CD4-positive, alpha-beta memory T cell (primary cell): ENCODE data around the gene ITPRIPL2. TPM values are rescaled to one million over a fixed set of nuclear protein-coding genes. Genes with fewer than 3 reads are reported as not detected.

Experiments
- CTCF ChIA-PET: fragments of 350-600 bp; sonication (Branson Sonifier 250); formaldehyde crosslinking; loops from one replicate; lab custom pipeline; 2021; ENCODE audit warnings: inconsistent platforms; ENCODE audit not compliant: partially characterized antibody; lab: Charles Lee
- POLR2A ChIA-PET: fragments of 350-600 bp; sonication (Branson Sonifier 250); formaldehyde crosslinking; loops from one replicate; lab custom pipeline; 2021; ENCODE audit not compliant: partially characterized antibody; lab: Charles Lee
- DNase-seq, 5 donors: peaks; one replicate each; pipeline versions ENCODE4 v3.0.0 to v3.0.0-alpha.2; 2020 to 2022; ENCODE audit warnings: mixed read lengths in 1 of 5
- H3K27ac ChIP-seq: one replicate; pipeline ENCODE4 v1.7.0; 2013; ENCODE audit warnings: low read depth, low read length
- H3K27me3 ChIP-seq: 2 replicates; pipeline ENCODE4 v1.7.0; 2013; ENCODE audit warnings: mild to moderate bottlenecking, low read length, moderate library complexity; ENCODE audit not compliant: insufficient read depth
- H3K36me3 ChIP-seq: 2 replicates; pipeline ENCODE4 v1.7.0; 2013; ENCODE audit warnings: mild to moderate bottlenecking, low read length, moderate library complexity; ENCODE audit not compliant: insufficient read depth
- H3K4me1 ChIP-seq: 2 replicates; pipeline ENCODE4 v1.7.0; 2013; ENCODE audit warnings: mild to moderate bottlenecking, low read length, moderate library complexity; ENCODE audit not compliant: insufficient read depth
- H3K4me3 ChIP-seq, 2 donors: one replicate each; pipeline ENCODE4 v1.7.0; 2013; ENCODE audit warnings: low read length in 2 of 2, mild to moderate bottlenecking in 1 of 2
- H3K9me3 ChIP-seq, 2 donors: one replicate each; pipeline ENCODE4 v1.7.0; 2013; ENCODE audit warnings: low read length in 2 of 2, control low read depth in 1 of 2; ENCODE audit not compliant: control insufficient read depth in 1 of 2
- H3K27ac Mint-ChIP-seq, 7 donors: one replicate each; pipeline ENCODE4 v1.8.0; 2020 to 2021; ENCODE audit warnings: mixed read lengths in 7 of 7, mild to moderate bottlenecking in 6 of 7, inconsistent platforms in 3 of 7, moderate library complexity in 3 of 7
- H3K27me3 Mint-ChIP-seq, 2 donors: one replicate each; pipeline ENCODE4 v1.8.0; 2020 to 2021; ENCODE audit warnings: mixed read lengths in 2 of 2
- H3K36me3 Mint-ChIP-seq, 2 donors: one replicate each; pipeline ENCODE4 v1.8.0; 2020 to 2021; ENCODE audit warnings: mixed read lengths in 2 of 2, inconsistent platforms in 1 of 2, mild to moderate bottlenecking in 1 of 2
- H3K4me1 Mint-ChIP-seq, 4 donors: one replicate each; pipeline ENCODE4 v1.8.0; 2020 to 2021; ENCODE audit warnings: mixed read lengths in 4 of 4, mild to moderate bottlenecking in 1 of 4
- H3K4me3 Mint-ChIP-seq, 8 donors: one replicate each; pipeline ENCODE4 v1.8.0; 2020 to 2021; ENCODE audit warnings: mixed read lengths in 8 of 8, mild to moderate bottlenecking in 7 of 8, moderate library complexity in 6 of 8, inconsistent platforms in 3 of 8
- H3K9me3 Mint-ChIP-seq, 8 donors: one replicate each; pipeline ENCODE4 v1.8.0; 2020 to 2021; ENCODE audit warnings: mixed read lengths in 8 of 8, mild to moderate bottlenecking in 5 of 8, inconsistent platforms in 3 of 8, moderate library complexity in 1 of 8
- intact Hi-C: fragments of 100-400 bp; cut with micrococcal nuclease; formaldehyde crosslinking; loops from one replicate; pipeline ENCODE4 v1.15.1; 2023
- polyA plus RNA-seq, 2 donors: library from polyadenylated mRNA; unstranded; fragments of 300-500 nt; fragmentation: Illumina TruSeq; gene quantifications; one replicate each; pipeline ENCODE4 v1.2.3, GENCODE V29; 2021
- total RNA-seq, 2 experiments: library from RNA; stranded (reverse); gene quantifications; one replicate each; pipeline ENCODE4 v1.2.3, GENCODE V29; 2021

The ITPRIPL2 gene
- total and polyA plus RNA-seq, 4 experiments from 2014 or later = 0.34 to 2.2 (median 0.95) TPM

DNA sequence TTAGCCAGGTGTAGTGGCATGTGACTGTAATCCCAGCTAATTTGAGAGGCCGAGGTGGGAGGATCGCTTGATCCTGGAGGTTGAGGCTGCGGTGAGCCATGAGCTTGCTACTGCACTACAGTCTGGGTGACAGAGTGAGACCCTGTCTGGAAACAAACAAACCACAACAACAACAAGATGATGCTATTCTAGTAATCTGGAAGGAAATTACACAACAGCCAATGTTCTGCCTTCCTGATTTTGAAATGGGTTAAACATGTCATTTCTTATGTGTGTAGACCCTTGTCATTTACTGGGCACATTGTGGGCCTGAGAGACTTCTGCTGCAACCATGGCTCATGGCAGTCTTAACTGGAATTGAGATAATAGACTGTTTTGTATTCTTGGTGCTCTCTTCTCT lies 40.4 kb upstream of the ITPRIPL2 start:
- Mint-ChIP-seq H3K27me3 (no peaks in the 10 kb centered on the region), H3K27ac (peak overlapping the region in 1 of 7 donors; percentile 30), H3K4me3 (no peak overlapping the region), H3K4me1 (peaks cover 0 to 9% (median 5%) of the 10 kb centered on the region in 4 donors), H3K9me3 (no peaks in the 10 kb centered on the region), H3K36me3 (peaks cover 27% of the 10 kb centered on the region in 2 donors)
- Histone ChIP-seq H3K27ac (no peak overlapping the region), H3K36me3 (peaks cover 8% of the 10 kb centered on the region), H3K9me3 (no peaks in the 10 kb centered on the region), H3K4me3 (no peak overlapping the region), H3K27me3 (no peaks in the 10 kb centered on the region), H3K4me1 (peaks cover 7% of the 10 kb centered on the region)
- no peak for DNase-seq
- ChIA-PET POLR2A (no interaction called here), CTCF (interaction anchor here (2.9 kb wide), 1 partner anchor 13 kb away, joined by 10 read pairs; no protein-coding TSS in a partner anchor)
- intact Hi-C loops = no loop called here

DNA sequence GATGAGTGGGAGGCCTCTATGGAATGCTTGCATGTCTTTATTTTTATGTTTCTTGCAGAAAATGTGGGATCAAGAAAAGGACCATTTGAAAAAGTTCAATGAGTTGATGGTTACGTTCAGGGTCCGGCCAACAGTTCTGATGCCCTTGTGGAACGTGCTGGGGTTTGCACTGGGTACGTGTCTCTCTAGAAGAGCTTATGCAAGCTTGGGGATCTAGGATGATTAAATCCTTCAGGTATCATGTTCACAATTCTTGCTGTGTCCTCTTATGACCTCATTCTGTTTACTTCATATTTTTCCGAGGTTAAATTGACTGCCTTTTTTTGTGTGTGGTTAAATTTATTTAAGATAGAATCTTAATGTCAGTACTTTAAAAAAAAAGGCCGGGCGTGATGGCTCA lies 39.9 kb upstream of the ITPRIPL2 start:
- ChIA-PET CTCF (interaction anchor here (1.3 to 2.9 kb wide), 2 partner anchors 11 to 12 kb away, joined by 3 to 10 read pairs; no protein-coding TSS in a partner anchor), POLR2A (no interaction called here)
- no peak for DNase-seq
- H3K4me1 ChIP-seq = peaks cover 2% of the 10 kb centered on the region
- H3K4me3 ChIP-seq = no peak overlapping the region
- intact Hi-C loops = no loop called here
- H3K9me3 ChIP-seq = no peaks in the 10 kb centered on the region
- Mint-ChIP-seq H3K27ac (peak overlapping the region in 1 of 7 donors; percentile 30), H3K4me3 (peak overlapping the region in 1 of 8 donors; percentile 28), H3K9me3 (no peaks in the 10 kb centered on the region), H3K4me1 (peaks cover 0 to 8% (median 4%) of the 10 kb centered on the region in 4 donors), H3K27me3 (no peaks in the 10 kb centered on the region), H3K36me3 (peaks cover 31 to 32% of the 10 kb centered on the region in 2 donors)
- H3K27me3 ChIP-seq = no peaks in the 10 kb centered on the region
- H3K36me3 ChIP-seq = peaks cover 8% of the 10 kb centered on the region
- H3K27ac ChIP-seq = no peak overlapping the region

DNA sequence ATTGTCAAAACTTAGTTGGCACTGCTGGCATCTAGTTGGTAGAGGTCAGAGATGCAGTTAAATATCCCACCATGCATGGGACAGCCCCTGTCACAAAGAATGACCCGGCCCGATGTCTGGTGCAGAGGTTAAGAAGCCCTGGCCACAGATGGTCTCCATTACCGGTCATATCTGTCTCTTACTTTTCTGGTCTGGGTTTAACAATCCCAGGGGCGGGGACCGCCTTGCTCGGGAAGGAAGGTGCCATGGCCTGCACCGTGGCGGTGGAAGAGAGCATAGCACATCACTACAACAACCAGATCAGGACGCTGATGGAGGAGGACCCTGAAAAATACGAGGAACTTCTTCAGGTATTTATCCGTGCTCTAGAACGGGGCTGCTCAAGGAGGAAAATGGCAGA lies 38.3 kb upstream of the ITPRIPL2 start:
- no peaks in the 10 kb centered on the region for H3K27me3 Mint-ChIP-seq
- H3K4me3 Mint-ChIP-seq = no peak overlapping the region
- no peak overlapping the region for H3K4me3 ChIP-seq
- ChIA-PET CTCF (interaction anchor here (1.2 kb wide), 1 partner anchor 12 kb away, joined by 3 read pairs; no protein-coding TSS in a partner anchor), POLR2A (no interaction called here)
- H3K9me3 Mint-ChIP-seq = no peaks in the 10 kb centered on the region
- H3K4me1 Mint-ChIP-seq = peaks cover 0 to 8% (median 0%) of the 10 kb centered on the region in 4 donors
- peaks cover 8% of the 10 kb centered on the region for H3K36me3 ChIP-seq
- intact Hi-C loops = no loop called here
- H3K27ac Mint-ChIP-seq = peak overlapping the region in 1 of 7 donors; percentile 35
- H3K27ac ChIP-seq = no peak overlapping the region
- no peaks in the 10 kb centered on the region for H3K9me3 ChIP-seq
- no peaks in the 10 kb centered on the region for H3K27me3 ChIP-seq
- no peaks in the 10 kb centered on the region for H3K4me1 ChIP-seq
- peaks cover 33 to 41% of the 10 kb centered on the region in 2 donors for H3K36me3 Mint-ChIP-seq
- DNase-seq = no peak

DNA sequence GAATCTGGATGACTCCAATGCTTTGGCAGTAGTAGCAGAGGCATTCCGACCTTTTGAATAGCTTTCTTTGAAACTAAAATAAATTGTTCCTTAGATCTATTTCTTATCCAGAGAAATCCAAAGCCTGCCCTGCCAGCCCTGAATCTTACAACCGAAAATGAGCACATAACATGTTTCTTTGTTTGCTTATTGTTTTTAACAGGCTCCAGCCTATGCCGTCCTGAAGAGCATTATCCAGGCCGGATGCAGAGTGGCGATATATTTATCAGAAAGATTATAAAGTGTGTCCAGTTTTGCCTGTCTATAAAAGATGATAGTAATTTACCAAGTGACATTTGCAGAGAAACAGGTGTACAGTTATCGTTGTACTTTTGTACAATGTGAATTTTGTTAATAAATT lies 35.9 kb upstream of the ITPRIPL2 start:
- no peak for DNase-seq
- peaks cover 8% of the 10 kb centered on the region for H3K36me3 ChIP-seq
- no peaks in the 10 kb centered on the region for H3K4me1 ChIP-seq
- Mint-ChIP-seq H3K27ac (no peak overlapping the region), H3K27me3 (no peaks in the 10 kb centered on the region), H3K4me1 (no peaks in the 10 kb centered on the region), H3K36me3 (peaks cover 38 to 48% of the 10 kb centered on the region in 2 donors), H3K4me3 (no peak overlapping the region), H3K9me3 (peaks cover 0 to 1% (median 0%) of the 10 kb centered on the region in 8 donors)
- no peaks in the 10 kb centered on the region for H3K27me3 ChIP-seq
- CTCF ChIA-PET = interaction anchor here (1.0 to 1.3 kb wide), 2 partner anchors 8 to 9 kb away, joined by 3 to 5 read pairs; no protein-coding TSS in a partner anchor
- intact Hi-C loops = no loop called here
- no peaks in the 10 kb centered on the region for H3K9me3 ChIP-seq
- POLR2A ChIA-PET = no interaction called here
- H3K27ac ChIP-seq = no peak overlapping the region
- H3K4me3 ChIP-seq = no peak overlapping the region

DNA sequence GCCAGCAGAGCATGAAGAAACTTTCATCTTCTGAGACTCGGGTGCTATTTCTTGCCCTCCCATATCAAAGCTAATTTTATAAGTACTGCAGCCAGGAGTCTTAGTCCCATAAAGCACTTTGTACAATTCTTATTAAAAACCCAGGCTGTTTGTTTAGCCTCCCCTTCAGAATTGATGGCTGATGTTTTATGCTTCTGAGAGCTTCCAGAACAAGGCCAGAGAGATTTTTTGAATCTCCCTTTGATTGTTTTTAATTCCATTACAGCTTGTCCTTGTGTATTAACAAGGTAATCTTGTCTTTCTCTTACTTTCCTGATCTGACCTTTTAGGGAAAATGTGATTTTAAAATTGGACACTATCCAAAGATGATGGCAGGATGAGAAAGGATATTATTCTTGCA lies 30.1 kb upstream of the ITPRIPL2 start:
- H3K4me3 Mint-ChIP-seq = no peak overlapping the region
- CTCF ChIA-PET = interaction anchor here (3.9 to 6.7 kb wide), 2 partner anchors 96 to 420 kb away, joined by 26 to 102 read pairs; no protein-coding TSS in a partner anchor
- Histone ChIP-seq H3K27me3 (no peaks in the 10 kb centered on the region), H3K27ac (no peak overlapping the region), H3K9me3 (no peaks in the 10 kb centered on the region), H3K4me3 (no peak overlapping the region), H3K36me3 (no peaks in the 10 kb centered on the region), H3K4me1 (peaks cover 11% of the 10 kb centered on the region)
- no peak overlapping the region for H3K27ac Mint-ChIP-seq
- peaks cover 0 to 1% of the 10 kb centered on the region in 2 donors for H3K27me3 Mint-ChIP-seq
- DNase-seq = no peak
- H3K4me1 Mint-ChIP-seq = peaks cover 0 to 2% (median 0%) of the 10 kb centered on the region in 4 donors
- POLR2A ChIA-PET = interaction anchor here (1.7 kb wide), 1 partner anchor 419 kb away, joined by 4 read pairs; no protein-coding TSS in a partner anchor
- H3K36me3 Mint-ChIP-seq = peaks cover 14 to 22% of the 10 kb centered on the region in 2 donors
- H3K9me3 Mint-ChIP-seq = peaks cover 0 to 1% (median 0%) of the 10 kb centered on the region in 8 donors
- intact Hi-C loops = no loop called here

DNA sequence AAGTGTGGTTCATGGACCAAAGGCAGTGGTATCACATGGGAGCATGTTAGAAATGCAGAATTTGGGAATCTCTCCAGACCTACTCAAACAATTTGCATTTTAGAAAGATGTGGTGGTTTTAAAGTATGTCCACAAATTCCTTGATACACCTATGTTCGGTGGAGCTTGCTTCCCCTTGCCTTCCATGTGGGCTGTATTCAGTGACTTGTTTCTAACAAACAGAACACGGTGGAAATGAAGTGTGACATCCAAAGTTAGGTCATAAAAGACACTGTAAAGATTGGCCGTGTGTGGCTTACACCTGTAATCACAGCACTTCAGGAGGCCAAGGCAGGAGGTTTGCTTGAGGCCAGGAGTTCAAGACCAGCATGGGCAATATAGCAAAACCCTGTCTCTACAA lies 29.6 kb upstream of the ITPRIPL2 start:
- POLR2A ChIA-PET = interaction anchor here (1.7 kb wide), 1 partner anchor 418 kb away, joined by 4 read pairs; no protein-coding TSS in a partner anchor
- intact Hi-C loops = no loop called here

DNA sequence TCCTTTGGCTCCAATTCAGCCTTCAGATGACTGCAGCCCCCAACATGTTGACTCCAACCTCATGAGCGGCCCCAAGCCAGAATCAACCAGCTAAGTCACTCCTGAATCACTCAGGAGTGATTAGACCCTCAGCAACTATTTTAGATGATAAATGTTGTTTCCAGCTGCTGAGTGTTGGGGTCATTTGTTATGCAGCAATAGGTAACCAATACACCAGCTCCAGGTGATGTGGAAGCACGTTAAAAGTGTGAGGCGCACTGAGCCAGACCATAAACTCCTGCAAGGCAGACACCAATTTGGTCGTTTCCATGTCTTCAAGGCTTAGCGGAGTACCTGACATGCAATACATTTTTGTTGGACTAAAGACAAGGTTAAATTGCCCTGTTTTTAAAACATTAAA lies 28.9 kb upstream of the ITPRIPL2 start:
- Histone ChIP-seq H3K9me3 (no peaks in the 10 kb centered on the region), H3K27me3 (no peaks in the 10 kb centered on the region), H3K27ac (no peak overlapping the region), H3K4me1 (peaks cover 11% of the 10 kb centered on the region), H3K36me3 (no peaks in the 10 kb centered on the region), H3K4me3 (no peak overlapping the region)
- H3K4me1 Mint-ChIP-seq = peaks cover 0 to 2% (median 0%) of the 10 kb centered on the region in 4 donors
- ChIA-PET CTCF (interaction anchor here (0.8 to 6.7 kb wide), 9 partner anchors 11 to 479 kb away, joined by 3 to 102 read pairs (median 5); no protein-coding TSS in a partner anchor), POLR2A (interaction anchor here (1.7 kb wide), 1 partner anchor 418 kb away, joined by 4 read pairs; no protein-coding TSS in a partner anchor)
- H3K9me3 Mint-ChIP-seq = peaks cover 0 to 1% (median 0%) of the 10 kb centered on the region in 8 donors
- H3K27me3 Mint-ChIP-seq = peaks cover 1 to 3% of the 10 kb centered on the region in 2 donors
- no peak overlapping the region for H3K27ac Mint-ChIP-seq
- H3K36me3 Mint-ChIP-seq = peaks cover 11 to 13% of the 10 kb centered on the region in 2 donors
- intact Hi-C loops = loop anchor here (5.0 kb wide), 1 partner anchor 802 kb away; no protein-coding TSS in a partner anchor
- H3K4me3 Mint-ChIP-seq = no peak overlapping the region
- DNase-seq = no peak

More for the DNA sequence above, 29.6 kb upstream of the ITPRIPL2 start:
- Histone ChIP-seq H3K9me3 (no peaks in the 10 kb centered on the region), H3K27ac (no peak overlapping the region), H3K4me3 (no peak overlapping the region), H3K4me1 (peaks cover 11% of the 10 kb centered on the region), H3K27me3 (no peaks in the 10 kb centered on the region), H3K36me3 (no peaks in the 10 kb centered on the region)
- no peak for DNase-seq
- Mint-ChIP-seq H3K9me3 (peaks cover 0 to 1% (median 0%) of the 10 kb centered on the region in 8 donors), H3K27me3 (peaks cover 0 to 1% of the 10 kb centered on the region in 2 donors), H3K4me1 (peaks cover 0 to 2% (median 0%) of the 10 kb centered on the region in 4 donors), H3K36me3 (peaks cover 11 to 19% of the 10 kb centered on the region in 2 donors), H3K4me3 (no peak overlapping the region), H3K27ac (no peak overlapping the region)
- CTCF ChIA-PET = interaction anchor here (1.0 to 6.7 kb wide), 3 partner anchors 10 to 419 kb away, joined by 3 to 102 read pairs (median 26); no protein-coding TSS in a partner anchor
